ENCODE data around the gene ABCG1.

ABCG1 gene

DNA sequence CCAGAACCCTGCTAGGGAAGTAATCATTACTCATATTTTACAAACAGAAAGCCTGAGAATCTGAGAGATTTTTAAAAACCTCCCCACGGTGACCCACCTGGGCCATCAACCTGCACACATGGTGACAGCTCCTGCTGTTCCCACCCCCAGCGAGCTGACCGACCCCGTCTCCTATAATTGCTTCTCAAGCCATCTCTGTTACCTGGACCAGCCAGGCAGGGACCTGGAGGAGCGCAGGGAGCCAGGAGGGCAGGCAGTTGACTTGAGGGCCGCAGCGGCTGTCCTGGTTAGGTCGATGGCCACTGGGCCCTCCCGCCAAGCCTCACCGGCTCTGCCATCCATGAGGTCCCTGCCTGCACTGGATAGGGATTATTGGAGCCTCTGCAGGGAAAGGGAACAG, 124.2 kb downstream of the ABCG1 start:
- Histone ChIP-seq H3K27ac (ENCODE audit: low read depth, low read length, poor library complexity, severe bottlenecking) (no peak overlapping the region), H3K4me3 (ENCODE audit: low read depth, low read length, poor library complexity, severe bottlenecking) (no peak overlapping the region), H3K4me2 (ENCODE audit: low read length) (no peak overlapping the region), H3K79me2 (ENCODE audit: insufficient read depth, low read length) (no peaks in the 10 kb centered on the region), H3K9me2 (ENCODE audit: low read depth, low read length) (no peaks in the 10 kb centered on the region), H4K20me1 (ENCODE audit: insufficient read depth, low read length) (no peaks in the 10 kb centered on the region), H3K9me3 (ENCODE audit: low read length) (no peaks in the 10 kb centered on the region), H2AFZ (ENCODE audit: low read length) (no peak overlapping the region), H3K27me3 (ENCODE audit: insufficient read depth, low read length) (peaks cover 16% of the 10 kb centered on the region; the same call in 1 of the 2 replicates), H3K36me3 (ENCODE audit: insufficient read depth, low read length) (no peaks in the 10 kb centered on the region), H3K9ac (ENCODE audit: low read length) (no peak overlapping the region), H3F3A (ENCODE audit: insufficient read depth, low read length) (no peaks in the 10 kb centered on the region), H3K4me1 (ENCODE audit: insufficient read depth, low read length, severe bottlenecking) (no peaks in the 10 kb centered on the region)
- no peak for TF ChIP-seq EZH2 (IDR thresholded peaks at IDR 0.05; ENCODE audit: borderline replicate concordance, low read length)
- TF ChIP-seq, protein P1, sequence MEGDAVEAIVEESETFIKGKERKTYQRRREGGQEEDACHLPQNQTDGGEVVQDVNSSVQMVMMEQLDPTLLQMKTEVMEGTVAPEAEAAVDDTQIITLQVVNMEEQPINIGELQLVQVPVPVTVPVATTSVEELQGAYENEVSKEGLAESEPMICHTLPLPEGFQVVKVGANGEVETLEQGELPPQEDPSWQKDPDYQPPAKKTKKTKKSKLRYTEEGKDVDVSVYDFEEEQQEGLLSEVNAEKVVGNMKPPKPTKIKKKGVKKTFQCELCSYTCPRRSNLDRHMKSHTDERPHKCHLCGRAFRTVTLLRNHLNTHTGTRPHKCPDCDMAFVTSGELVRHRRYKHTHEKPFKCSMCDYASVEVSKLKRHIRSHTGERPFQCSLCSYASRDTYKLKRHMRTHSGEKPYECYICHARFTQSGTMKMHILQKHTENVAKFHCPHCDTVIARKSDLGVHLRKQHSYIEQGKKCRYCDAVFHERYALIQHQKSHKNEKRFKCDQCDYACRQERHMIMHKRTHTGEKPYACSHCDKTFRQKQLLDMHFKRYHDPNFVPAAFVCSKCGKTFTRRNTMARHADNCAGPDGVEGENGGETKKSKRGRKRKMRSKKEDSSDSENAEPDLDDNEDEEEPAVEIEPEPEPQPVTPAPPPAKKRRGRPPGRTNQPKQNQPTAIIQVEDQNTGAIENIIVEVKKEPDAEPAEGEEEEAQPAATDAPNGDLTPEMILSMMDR (IDR thresholded peaks at IDR 0.05; ENCODE audit: low read length), result no peak

DNA sequence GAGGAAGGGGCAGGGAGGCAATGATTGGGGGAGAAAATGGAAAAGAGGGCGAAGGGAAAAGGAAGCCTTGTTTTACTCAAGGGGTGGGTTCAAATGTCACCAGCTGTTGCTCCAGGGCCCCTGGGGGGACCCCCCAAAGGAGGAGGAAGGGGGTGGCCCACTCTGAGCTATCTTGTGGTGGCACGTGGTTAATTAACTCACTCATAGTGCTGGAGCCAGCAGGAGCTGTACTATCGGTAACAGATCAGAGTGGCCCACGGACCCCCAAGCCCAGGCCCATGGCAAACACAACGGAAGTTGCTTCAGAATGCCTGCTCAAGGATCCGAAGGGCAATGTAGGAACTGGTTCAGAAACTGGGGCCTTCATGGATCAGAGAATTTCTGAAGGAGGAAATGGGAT, 124.6 kb downstream of the ABCG1 start:
- Histone ChIP-seq H3K27ac (ENCODE audit: low read depth, low read length, poor library complexity, severe bottlenecking) (no peak overlapping the region), H3K9me2 (ENCODE audit: low read depth, low read length) (no peaks in the 10 kb centered on the region), H3K4me3 (ENCODE audit: low read depth, low read length, poor library complexity, severe bottlenecking) (no peak overlapping the region), H3F3A (ENCODE audit: insufficient read depth, low read length) (no peaks in the 10 kb centered on the region), H3K4me1 (ENCODE audit: insufficient read depth, low read length, severe bottlenecking) (no peaks in the 10 kb centered on the region), H3K27me3 (ENCODE audit: insufficient read depth, low read length) (peaks cover 17% of the 10 kb centered on the region; the same call in 1 of the 2 replicates), H3K36me3 (ENCODE audit: insufficient read depth, low read length) (no peaks in the 10 kb centered on the region), H2AFZ (ENCODE audit: low read length) (no peak overlapping the region), H3K79me2 (ENCODE audit: insufficient read depth, low read length) (no peaks in the 10 kb centered on the region), H3K9ac (ENCODE audit: low read length) (no peak overlapping the region), H4K20me1 (ENCODE audit: insufficient read depth, low read length) (no peaks in the 10 kb centered on the region), H3K4me2 (ENCODE audit: low read length) (no peak overlapping the region), H3K9me3 (ENCODE audit: low read length) (no peaks in the 10 kb centered on the region)
- no peak for TF ChIP-seq EZH2 (IDR thresholded peaks at IDR 0.05; ENCODE audit: borderline replicate concordance, low read length)
- TF ChIP-seq, protein P1 (IDR thresholded peaks at IDR 0.05; ENCODE audit: low read length), result no peak

DNA sequence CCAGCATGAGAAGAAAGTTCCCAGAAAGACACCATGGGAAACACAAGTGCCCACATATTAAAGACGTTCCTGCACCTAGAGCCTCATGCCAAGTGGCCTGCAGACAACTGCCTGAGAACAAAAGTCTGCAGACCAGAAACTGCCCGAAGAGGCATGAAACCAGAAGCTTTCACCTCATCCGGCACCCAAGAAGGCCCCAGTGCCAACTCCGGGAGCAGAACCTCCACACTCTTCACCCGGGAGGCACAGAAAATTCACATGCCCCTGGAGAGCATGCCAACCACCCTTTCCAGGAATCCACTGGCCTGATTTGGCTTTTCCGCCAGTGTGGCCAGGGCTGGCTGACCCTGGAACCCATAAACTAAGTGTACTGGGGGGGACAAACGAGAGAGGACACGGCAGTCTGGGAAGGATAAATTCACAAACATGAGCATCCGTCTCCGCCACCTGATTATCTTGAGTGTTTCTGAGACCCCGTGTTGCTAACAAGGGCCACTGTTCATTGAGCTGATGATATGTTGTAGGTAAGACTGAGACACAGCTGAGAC, 125.1 kb downstream of the ABCG1 start:
- H3K9me2 ChIP-seq (ENCODE audit: low read depth, low read length), result no peaks in the 10 kb centered on the region
- no peaks in the 10 kb centered on the region for H3K36me3 ChIP-seq (ENCODE audit: insufficient read depth, low read length)
- H3K9me3 ChIP-seq (ENCODE audit: low read length), result no peaks in the 10 kb centered on the region
- H3K4me3 ChIP-seq (ENCODE audit: low read depth, low read length, poor library complexity, severe bottlenecking), result no peak overlapping the region
- H3F3A ChIP-seq (ENCODE audit: insufficient read depth, low read length), result no peaks in the 10 kb centered on the region
- no peak overlapping the region for H3K27ac ChIP-seq (ENCODE audit: low read depth, low read length, poor library complexity, severe bottlenecking)
- H3K79me2 ChIP-seq (ENCODE audit: insufficient read depth, low read length), result no peaks in the 10 kb centered on the region
- H2AFZ ChIP-seq (ENCODE audit: low read length), result no peak overlapping the region
- H3K27me3 ChIP-seq (ENCODE audit: insufficient read depth, low read length), result peaks cover 22% of the 10 kb centered on the region; the same call in 1 of the 2 replicates
- TF ChIP-seq, protein P1 (IDR thresholded peaks at IDR 0.05; ENCODE audit: low read length), result no peak
- no peak for TF ChIP-seq EZH2 (IDR thresholded peaks at IDR 0.05; ENCODE audit: borderline replicate concordance, low read length)
- no peak overlapping the region for H3K4me2 ChIP-seq (ENCODE audit: low read length)
- no peaks in the 10 kb centered on the region for H4K20me1 ChIP-seq (ENCODE audit: insufficient read depth, low read length)
- no peak overlapping the region for H3K9ac ChIP-seq (ENCODE audit: low read length)
- H3K4me1 ChIP-seq (ENCODE audit: insufficient read depth, low read length, severe bottlenecking), result no peaks in the 10 kb centered on the region

Data from OCI-LY1 (cell line).